Measurements from ENCODE around the gene SUN2. TPM values are rescaled to one million over a fixed set of nuclear protein-coding genes. Genes with fewer than 3 reads are reported as not detected.

Gene SUN2
- total and polyA plus RNA-seq, 7 experiments from 2014 or later: 397 to 977 (median 558) TPM

DNA sequence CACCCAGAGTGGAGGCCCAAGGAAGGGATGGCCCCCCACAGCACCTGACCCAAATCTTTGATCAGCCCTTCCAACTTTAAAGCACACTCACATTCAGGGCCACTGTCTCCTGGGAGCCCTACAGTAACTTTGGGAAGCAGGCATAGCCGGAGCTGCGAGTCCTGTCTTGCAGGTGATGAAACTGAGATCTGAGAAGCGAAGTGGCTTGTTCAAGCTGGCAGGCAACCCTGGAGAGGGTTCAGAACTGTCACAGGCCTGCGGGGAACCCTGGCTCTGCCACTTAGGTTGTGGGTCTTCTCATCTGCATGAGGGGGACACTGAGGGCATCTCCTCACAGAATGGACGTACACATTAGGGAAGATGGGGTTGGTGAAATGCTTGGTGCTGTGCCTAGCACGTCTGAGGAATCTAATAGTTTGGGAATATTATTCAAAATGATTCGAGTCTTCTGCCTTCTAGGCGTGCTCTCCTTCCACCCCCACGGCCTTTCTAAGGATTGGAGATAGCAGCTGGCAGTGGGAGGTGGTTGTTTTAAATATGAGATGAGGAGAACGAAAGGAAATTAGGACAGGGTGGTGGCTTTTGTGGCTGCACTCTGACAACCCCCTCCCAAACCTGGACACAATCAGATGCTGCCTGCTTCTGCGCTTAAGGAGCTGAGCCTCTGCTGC lies 18.8 kb upstream of the SUN2 start:
- DNase-seq: no peak
- H3K27me3 Mint-ChIP-seq: no peaks in the 10 kb centered on the region
- H3K4me1 Mint-ChIP-seq: peaks cover 0 to 12% (median 0%) of the 10 kb centered on the region in 7 donors
- H3K4me3 ChIP-seq (ENCODE audit: low read length): no peak overlapping the region
- H3K27ac Mint-ChIP-seq: peak overlapping the region in 2 of 9 donors; percentile 21 to 30
- peaks cover 0 to 13% (median 0%) of the 10 kb centered on the region in 3 experiments for H3K36me3 ChIP-seq (ENCODE audit: control insufficient read depth in 2 of 3, insufficient read depth in 3 of 3, low read length in 3 of 3)
- no peaks in the 10 kb centered on the region for H3K27me3 ChIP-seq (ENCODE audit: control insufficient read depth in 2 of 2, insufficient read depth in 2 of 2, low read length in 2 of 2)
- ChIA-PET CTCF (no interaction called here), POLR2A (interaction anchor here (0.8 kb wide), 1 partner anchor 10 kb away, joined by 3 read pairs; no protein-coding TSS in a partner anchor)
- ATAC-seq: no peak
- H3K9me3 ChIP-seq (ENCODE audit: control insufficient read depth in 2 of 3, low read length in 3 of 3): no peaks in the 10 kb centered on the region
- H3K27ac ChIP-seq (ENCODE audit: low read depth, low read length): no peak overlapping the region
- H3K4me3 Mint-ChIP-seq: no peak overlapping the region
- no peaks in the 10 kb centered on the region for H3K4me1 ChIP-seq (ENCODE audit: control insufficient read depth in 2 of 2, insufficient read depth in 2 of 2, low read length in 2 of 2)
- intact Hi-C loops (cut with micrococcal nuclease): no loop called here
- peaks cover 0 to 2% (median 0%) of the 10 kb centered on the region in 11 donors for H3K9me3 Mint-ChIP-seq
- peaks cover 0 to 8% (median 0%) of the 10 kb centered on the region in 5 donors for H3K36me3 Mint-ChIP-seq

DNA sequence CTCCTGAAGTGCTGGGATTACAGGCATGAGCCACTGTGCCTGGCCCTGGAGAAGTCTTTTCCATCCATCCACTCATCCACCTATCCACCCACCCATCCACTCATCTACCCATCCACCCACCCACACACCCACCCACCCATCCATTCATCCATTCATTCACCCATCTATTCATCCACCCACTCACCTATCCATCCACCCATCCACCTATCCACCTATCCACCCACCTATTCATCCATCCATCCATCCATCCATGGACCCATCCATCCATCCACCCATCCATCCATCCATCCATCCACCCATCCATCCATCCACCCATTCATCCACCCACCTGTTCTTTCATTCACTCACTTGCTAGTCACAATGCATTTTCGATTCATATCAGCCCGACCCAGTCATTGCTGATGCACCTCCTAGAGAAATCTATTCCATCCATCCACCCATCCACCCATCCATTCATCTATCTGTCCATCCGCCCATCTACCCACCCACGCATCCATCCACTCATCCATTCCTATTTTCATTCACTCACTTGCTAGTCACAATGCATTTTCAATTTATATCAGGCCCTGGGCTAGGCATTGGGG lies 17.7 kb upstream of the SUN2 start:
- Mint-ChIP-seq H3K36me3 (peaks cover 0 to 4% (median 0%) of the 10 kb centered on the region in 5 donors), H3K4me1 (peaks cover 0 to 16% (median 4%) of the 10 kb centered on the region in 7 donors), H3K4me3 (no peak overlapping the region), H3K9me3 (peaks cover 0 to 2% (median 0%) of the 10 kb centered on the region in 11 donors), H3K27me3 (no peaks in the 10 kb centered on the region), H3K27ac (no peak overlapping the region)
- POLR2A ChIA-PET: no interaction called here
- Histone ChIP-seq H3K36me3 (ENCODE audit: control insufficient read depth in 2 of 3, insufficient read depth in 3 of 3, low read length in 3 of 3) (peaks cover 0 to 1% (median 0%) of the 10 kb centered on the region in 3 experiments), H3K9me3 (ENCODE audit: control insufficient read depth in 2 of 3, low read length in 3 of 3) (no peaks in the 10 kb centered on the region), H3K4me1 (ENCODE audit: control insufficient read depth in 2 of 2, insufficient read depth in 2 of 2, low read length in 2 of 2) (no peaks in the 10 kb centered on the region), H3K27ac (ENCODE audit: low read depth, low read length) (no peak overlapping the region), H3K4me3 (ENCODE audit: low read length) (no peak overlapping the region), H3K27me3 (ENCODE audit: control insufficient read depth in 2 of 2, insufficient read depth in 2 of 2, low read length in 2 of 2) (no peaks in the 10 kb centered on the region)
- DNase-seq (no peak), ATAC-seq (no peak)
- CTCF ChIA-PET: interaction anchor here (0.6 kb wide), 1 partner anchor 69 kb away, joined by 3 read pairs; no protein-coding TSS in a partner anchor
- intact Hi-C loops (cut with micrococcal nuclease): no loop called here

DNA sequence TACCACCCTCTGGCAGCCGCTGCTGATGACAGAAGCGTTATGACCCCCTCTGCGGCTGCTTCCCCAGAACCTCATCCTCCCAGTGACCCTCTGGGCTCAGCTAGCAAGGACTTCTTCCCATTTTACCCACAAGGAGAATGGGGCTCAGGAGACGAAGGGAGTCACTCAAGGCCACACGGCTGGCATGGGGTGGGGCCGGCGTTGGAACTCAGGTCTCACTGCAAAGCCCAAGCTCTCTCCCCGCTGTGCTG lies 16.8 kb upstream of the SUN2 start:
- intact Hi-C loops (cut with micrococcal nuclease): no loop called here
- no peaks in the 10 kb centered on the region for H3K27me3 ChIP-seq (ENCODE audit: control insufficient read depth in 2 of 2, insufficient read depth in 2 of 2, low read length in 2 of 2)
- no peaks in the 10 kb centered on the region for H3K36me3 ChIP-seq (ENCODE audit: control insufficient read depth in 2 of 3, insufficient read depth in 3 of 3, low read length in 3 of 3)
- ATAC-seq: no peak
- Mint-ChIP-seq H3K4me1 (peaks cover 0 to 16% (median 4%) of the 10 kb centered on the region in 7 donors), H3K27me3 (no peaks in the 10 kb centered on the region), H3K4me3 (no peak overlapping the region), H3K27ac (no peak overlapping the region), H3K36me3 (no peaks in the 10 kb centered on the region), H3K9me3 (peaks cover 0 to 2% (median 0%) of the 10 kb centered on the region in 11 donors)
- no peak overlapping the region for H3K4me3 ChIP-seq (ENCODE audit: low read length)
- ChIA-PET CTCF (no interaction called here), POLR2A (interaction anchor here (33.7 kb wide), 1 partner anchor 33 kb away, joined by 1007 read pairs; no protein-coding TSS in a partner anchor)
- no peaks in the 10 kb centered on the region for H3K4me1 ChIP-seq (ENCODE audit: control insufficient read depth in 2 of 2, insufficient read depth in 2 of 2, low read length in 2 of 2)
- H3K9me3 ChIP-seq (ENCODE audit: control insufficient read depth in 2 of 3, low read length in 3 of 3): no peaks in the 10 kb centered on the region
- no peak for DNase-seq
- H3K27ac ChIP-seq (ENCODE audit: low read depth, low read length): no peak overlapping the region

DNA sequence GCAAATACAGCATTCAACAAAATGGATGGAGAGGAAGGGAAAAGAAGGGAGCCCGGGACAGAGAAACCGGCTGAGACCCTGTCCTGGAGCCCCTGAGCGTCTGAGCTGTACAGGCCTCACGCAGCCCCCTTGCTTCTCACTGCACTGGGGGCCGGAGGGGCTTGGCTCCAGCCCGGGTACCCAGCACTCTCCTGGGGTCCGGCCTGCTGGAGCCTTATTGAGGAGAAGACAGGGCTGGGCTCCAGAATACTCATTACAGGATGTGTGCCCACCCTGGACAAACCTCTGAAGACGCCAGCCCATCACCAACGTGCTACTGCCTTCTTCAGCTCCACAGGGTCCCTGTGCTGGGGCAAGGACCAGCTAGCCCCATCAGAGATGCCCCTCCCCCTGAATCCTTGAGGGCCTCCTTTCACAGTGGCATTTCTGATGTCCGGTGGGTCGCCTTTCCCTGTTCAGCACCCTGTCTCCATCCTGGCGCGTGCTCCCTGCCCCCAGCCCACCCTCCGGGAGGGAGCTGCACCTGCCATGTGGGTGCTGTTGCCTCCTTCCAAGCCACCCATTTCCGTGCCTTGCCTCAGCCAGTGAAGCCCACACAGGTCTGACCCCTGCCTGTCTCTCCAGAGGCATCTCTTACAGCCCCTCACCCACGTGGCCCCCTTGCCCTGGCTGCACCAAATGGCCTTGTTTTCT lies 14.6 kb upstream of the SUN2 start:
- Histone ChIP-seq H3K4me3 (ENCODE audit: low read length) (no peak overlapping the region), H3K27ac (ENCODE audit: low read depth, low read length) (no peak overlapping the region), H3K4me1 (ENCODE audit: control insufficient read depth in 2 of 2, insufficient read depth in 2 of 2, low read length in 2 of 2) (no peaks in the 10 kb centered on the region), H3K36me3 (ENCODE audit: control insufficient read depth in 2 of 3, insufficient read depth in 3 of 3, low read length in 3 of 3) (no peaks in the 10 kb centered on the region), H3K9me3 (ENCODE audit: control insufficient read depth in 2 of 3, low read length in 3 of 3) (no peaks in the 10 kb centered on the region), H3K27me3 (ENCODE audit: control insufficient read depth in 2 of 2, insufficient read depth in 2 of 2, low read length in 2 of 2) (no peaks in the 10 kb centered on the region)
- ChIA-PET POLR2A (interaction anchor here (2.7 to 33.7 kb wide), 2 partner anchors 13 to 31 kb away, joined by 17 to 1007 read pairs; no protein-coding TSS in a partner anchor), CTCF (interaction anchor here (0.6 to 2.4 kb wide), 7 partner anchors 12 to 401 kb away, joined by 3 to 14 read pairs (median 4); partner anchors contain the start of gene NPTXR)
- peaks cover 3 to 20% (median 6%) of the 10 kb centered on the region in 7 donors for H3K4me1 Mint-ChIP-seq
- no peaks in the 10 kb centered on the region for H3K36me3 Mint-ChIP-seq
- H3K4me3 Mint-ChIP-seq: no peak overlapping the region
- no peak overlapping the region for H3K27ac Mint-ChIP-seq
- intact Hi-C loops (cut with micrococcal nuclease): no loop called here
- H3K27me3 Mint-ChIP-seq: no peaks in the 10 kb centered on the region
- no peak for ATAC-seq
- no peak for DNase-seq
- H3K9me3 Mint-ChIP-seq: peaks cover 0 to 2% (median 0%) of the 10 kb centered on the region in 11 donors

DNA sequence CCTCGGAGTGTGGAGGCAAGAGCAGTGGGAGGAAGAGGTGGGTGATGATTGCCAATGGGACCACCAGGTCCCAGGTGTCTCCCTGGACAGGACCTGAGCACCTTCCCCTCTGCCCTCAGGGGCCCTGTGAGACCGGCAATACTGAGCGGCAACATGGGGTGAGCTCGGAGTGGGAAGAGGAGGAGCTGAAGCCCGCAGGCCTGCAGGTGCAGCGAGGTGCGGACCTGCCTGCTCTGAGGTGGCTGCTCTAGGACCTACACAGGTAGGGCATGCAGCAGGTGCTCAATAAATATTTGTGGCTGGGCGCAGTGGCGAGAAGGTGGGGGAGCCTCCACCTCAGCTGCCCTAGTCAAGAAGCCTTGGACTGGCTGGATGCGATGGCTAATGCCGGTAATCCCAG lies 12.2 kb upstream of the SUN2 start:
- H3K4me1 Mint-ChIP-seq: peaks cover 4 to 10% (median 9%) of the 10 kb centered on the region in 7 donors
- no peaks in the 10 kb centered on the region for H3K27me3 Mint-ChIP-seq
- Histone ChIP-seq H3K4me3 (ENCODE audit: low read length) (no peak overlapping the region), H3K4me1 (ENCODE audit: control insufficient read depth in 2 of 2, insufficient read depth in 2 of 2, low read length in 2 of 2) (no peaks in the 10 kb centered on the region), H3K27ac (ENCODE audit: low read depth, low read length) (no peak overlapping the region), H3K36me3 (ENCODE audit: control insufficient read depth in 2 of 3, insufficient read depth in 3 of 3, low read length in 3 of 3) (no peaks in the 10 kb centered on the region), H3K9me3 (ENCODE audit: control insufficient read depth in 2 of 3, low read length in 3 of 3) (no peaks in the 10 kb centered on the region), H3K27me3 (ENCODE audit: control insufficient read depth in 2 of 2, insufficient read depth in 2 of 2, low read length in 2 of 2) (no peaks in the 10 kb centered on the region)
- DNase-seq (no peak), ATAC-seq (no peak)
- no peak overlapping the region for H3K27ac Mint-ChIP-seq
- peaks cover 0 to 3% (median 0%) of the 10 kb centered on the region in 11 donors for H3K9me3 Mint-ChIP-seq
- no peak overlapping the region for H3K4me3 Mint-ChIP-seq
- intact Hi-C loops (cut with micrococcal nuclease): loop anchor here in 1 of 2 donors (1.0 to 5.0 kb wide), 2 partner anchors 75 to 234 kb away; no protein-coding TSS in a partner anchor
- ChIA-PET CTCF (interaction anchor here (0.5 to 2.4 kb wide), 13 partner anchors 8 to 897 kb away, joined by 3 to 14 read pairs (median 3); partner anchors contain the start of genes GTPBP1 and NPTXR), POLR2A (interaction anchor here (2.7 to 33.7 kb wide), 2 partner anchors 10 to 28 kb away, joined by 17 to 1007 read pairs; no protein-coding TSS in a partner anchor)
- H3K36me3 Mint-ChIP-seq: no peaks in the 10 kb centered on the region

DNA sequence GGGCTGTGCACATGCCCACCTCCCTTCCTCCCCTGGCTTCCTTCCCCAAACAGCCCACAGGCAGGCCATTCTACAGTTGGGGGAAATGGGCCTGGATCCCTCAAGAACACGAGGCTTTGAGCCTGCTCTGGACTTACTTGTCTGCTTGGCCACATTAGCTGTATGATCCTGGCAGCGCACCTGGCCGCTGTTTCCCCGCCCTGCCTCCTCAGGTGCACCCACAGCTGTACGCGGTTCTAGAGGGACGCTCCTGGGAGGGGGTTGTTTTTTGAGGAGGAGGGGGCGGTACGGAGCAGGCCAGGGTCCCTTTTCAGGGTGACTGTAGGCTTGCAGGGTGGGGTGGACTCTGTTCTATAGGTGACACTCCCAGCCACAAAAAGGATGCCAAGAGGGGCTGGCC lies 11.5 kb upstream of the SUN2 start:
- Histone ChIP-seq H3K36me3 (ENCODE audit: control insufficient read depth in 2 of 3, insufficient read depth in 3 of 3, low read length in 3 of 3) (no peaks in the 10 kb centered on the region), H3K27me3 (ENCODE audit: control insufficient read depth in 2 of 2, insufficient read depth in 2 of 2, low read length in 2 of 2) (no peaks in the 10 kb centered on the region), H3K4me3 (ENCODE audit: low read length) (no peak overlapping the region), H3K27ac (ENCODE audit: low read depth, low read length) (no peak overlapping the region), H3K4me1 (ENCODE audit: control insufficient read depth in 2 of 2, insufficient read depth in 2 of 2, low read length in 2 of 2) (no peaks in the 10 kb centered on the region), H3K9me3 (ENCODE audit: control insufficient read depth in 2 of 3, low read length in 3 of 3) (no peaks in the 10 kb centered on the region)
- Mint-ChIP-seq H3K27me3 (no peaks in the 10 kb centered on the region), H3K9me3 (peaks cover 0 to 3% (median 0%) of the 10 kb centered on the region in 11 donors), H3K4me1 (peaks cover 4 to 10% (median 9%) of the 10 kb centered on the region in 7 donors), H3K27ac (no peak overlapping the region), H3K4me3 (no peak overlapping the region), H3K36me3 (no peaks in the 10 kb centered on the region)
- DNase-seq: no peak
- ChIA-PET CTCF (interaction anchor here (0.6 to 1.7 kb wide), 9 partner anchors 7 to 346 kb away, joined by 3 to 7 read pairs (median 6); partner anchors contain the start of genes GTPBP1 and NPTXR), POLR2A (interaction anchor here (1.3 to 33.7 kb wide), 2 partner anchors 11 to 28 kb away, joined by 3 to 1007 read pairs; no protein-coding TSS in a partner anchor)
- ATAC-seq: no peak
- intact Hi-C loops (cut with micrococcal nuclease): loop anchor here in 1 of 2 donors (5.0 kb wide), 1 partner anchor 235 kb away; no protein-coding TSS in a partner anchor
